Epithelial cell of proximal tubule (primary cell): ENCODE measurements around the gene DKK2. TPM values are rescaled to one million over a fixed set of nuclear protein-coding genes. Genes with fewer than 3 reads are reported as not detected.
A peak's percentile ranks its signal among the peaks of the same experiment; 100 is the strongest.

Source experiments
- DNase-seq: peaks from one replicate; pipeline ENCODE4 v3.0.0-alpha.2; 2011; ENCODE audit warnings: low read depth
- H3K4me3 ChIP-seq: 2 replicates; pipeline ENCODE4 v1.5.1; 2011; ENCODE audit warnings: low read depth, mild to moderate bottlenecking, low read length
- CTCF ChIP-seq: conservative IDR thresholded peaks from 2 replicates; pipeline ENCODE4 v1.5.1; 2012; ENCODE audit warnings: low read depth, mild to moderate bottlenecking, low read length
- total RNA-seq: library from RNA; depleted of rRNA; stranded (reverse); fragments of >200 nt; gene quantifications from 2 replicates; pipeline ENCODE4 v1.2.3, GENCODE V29; 2015

The DKK2 gene
- total RNA-seq, 1 donor from 2014 or later: 0.40 TPM

GRCh38 chr4:107066621-107067020 lies 30.5 kb upstream of the DKK2 start:
- H3K4me3 ChIP-seq: no peak overlapping the region
- no peak for TF ChIP-seq CTCF
- DNase-seq: no peak

GRCh38 chr4:107065201-107065600 lies 29.1 kb upstream of the DKK2 start:
- DNase-seq: no peak
- no peak for TF ChIP-seq CTCF
- H3K4me3 ChIP-seq: no peak overlapping the region

- H3K4me3 ChIP-seq: no peak overlapping the region
- DNase-seq: no peak
- TF ChIP-seq CTCF: no peak
Measured at GRCh38 chr4:107060388-107060787, 24.3 kb upstream of the DKK2 start.

- H3K4me3 ChIP-seq: no peak overlapping the region
- no peak for TF ChIP-seq CTCF
- DNase-seq: no peak
Measured at GRCh38 chr4:107058828-107059227, 22.7 kb upstream of the DKK2 start.

- TF ChIP-seq CTCF: peak; percentile 78
- no peak overlapping the region for H3K4me3 ChIP-seq
- DNase-seq: no peak
Measured at GRCh38 chr4:107050525-107051135, 14.5 kb upstream of the DKK2 start.

GRCh38 chr4:107046261-107046660 lies 10.1 kb upstream of the DKK2 start:
- H3K4me3 ChIP-seq: no peak overlapping the region
- no peak for DNase-seq
- no peak for TF ChIP-seq CTCF

- TF ChIP-seq CTCF: peak; percentile 47
- no peak overlapping the region for H3K4me3 ChIP-seq
- DNase-seq: no peak
Measured at GRCh38 chr4:107044170-107044569, 8.1 kb upstream of the DKK2 start.
